SK-N-SH (cell line): Measurements from ENCODE around the gene GALM.
"Not testable (repeated sequence)": the region's sequence is repeated elsewhere in the genome, so short reads cannot be mapped to it uniquely, and the experiment has no call there.

Experiments
- CHD2 ChIP-seq: fragments of 150-350 bp; IDR thresholded peaks from 2 replicates; pipeline ENCODE4 v1.6.1; 2018; ENCODE audit warnings: low read length; ENCODE audit not compliant: partially characterized antibody
- EP300 ChIP-seq, 2 experiments: IDR thresholded peaks; 2 replicates each; pipeline versions ENCODE4 v1.4.0 to v1.6.1; 2012; ENCODE audit warnings: borderline replicate concordance in 1 of 2, low read depth in 1 of 2, low read length in 1 of 2
- EZH2phosphoT487 ChIP-seq: fragments of 200-600 bp; sonication (generic); IDR thresholded peaks from 2 replicates; pipeline ENCODE4 v1.6.1; 2017; ENCODE audit warnings: low read depth, mixed run types, mild to moderate bottlenecking, antibody characterized with exemption, moderate library complexity, borderline replicate concordance
- FOXM1 ChIP-seq: IDR thresholded peaks from 2 replicates; pipeline ENCODE4 v1.4.0; 2012; ENCODE audit warnings: low read depth, mild to moderate bottlenecking
- POLR2AphosphoS5 ChIP-seq: IDR thresholded peaks from 2 replicates; pipeline ENCODE4 v1.6.1; 2012; ENCODE audit warnings: low read depth, low read length
- RAD21 ChIP-seq: IDR thresholded peaks from 2 replicates; pipeline ENCODE4 v1.6.1; 2012; ENCODE audit warnings: mild to moderate bottlenecking, low read length
- RCOR1 ChIP-seq: fragments of 150-350 bp; IDR thresholded peaks from 2 replicates; pipeline ENCODE4 v1.6.1; 2017; ENCODE audit warnings: antibody characterized with exemption, low read length
- RFX5 ChIP-seq: IDR thresholded peaks from 2 replicates; pipeline ENCODE4 v1.6.1; 2012; ENCODE audit warnings: mild to moderate bottlenecking, improper control_type of control experiment, low read length
- SIN3A ChIP-seq: IDR thresholded peaks from 2 replicates; pipeline ENCODE4 v1.6.1; 2012; ENCODE audit warnings: low read depth, mild to moderate bottlenecking, low read length, moderate library complexity, borderline replicate concordance
- SMC3 ChIP-seq: IDR thresholded peaks from 2 replicates; pipeline ENCODE4 v1.6.1; 2012; ENCODE audit warnings: low read depth, low read length, improper control_type of control experiment
- TEAD4 ChIP-seq: IDR thresholded peaks from 2 replicates; pipeline ENCODE4 v1.4.0; 2012; ENCODE audit warnings: mild to moderate bottlenecking, borderline replicate concordance; ENCODE audit not compliant: insufficient read depth
- TF ChIP-seq, protein P1 (sequence below): IDR thresholded peaks from 2 replicates; pipeline ENCODE4 v1.4.0; 2012; ENCODE audit warnings: low read depth, borderline replicate concordance
- TF ChIP-seq, protein P2 (sequence below): fragments of 200-600 bp; sonication (generic); IDR thresholded peaks from 2 replicates; pipeline ENCODE4 v1.6.1; 2017; ENCODE audit warnings: antibody characterized with exemption, mild to moderate bottlenecking, moderate library complexity
- TF ChIP-seq, protein P3 (sequence below): IDR thresholded peaks from 2 replicates; pipeline ENCODE4 v1.4.0; 2012; ENCODE audit warnings: low read depth

DNA sequence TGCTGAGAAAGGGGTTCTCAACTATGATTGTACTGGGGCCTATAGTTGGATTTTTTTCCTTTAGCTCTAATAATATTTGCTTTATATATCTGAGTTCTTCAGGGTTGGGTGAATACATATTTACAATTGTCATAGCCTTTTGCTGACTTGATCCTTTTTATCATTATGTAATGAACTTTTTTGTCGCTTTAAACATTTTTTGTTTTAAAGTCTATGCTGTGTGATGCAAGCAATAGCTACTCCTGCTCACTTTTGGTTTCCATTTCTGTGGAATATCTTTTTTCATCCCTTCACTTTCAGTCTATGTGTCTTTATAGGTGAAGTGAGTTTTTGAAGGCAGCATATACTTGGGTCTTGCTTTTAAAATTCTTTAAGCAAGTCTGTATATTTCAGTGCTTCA lies 49.0 kb downstream of the GALM start:
- not testable (repeated sequence) for TF ChIP-seq FOXM1; POLR2AphosphoS5; SIN3A; RCOR1; RAD21; RFX5; CHD2; SMC3; EP300 (IDR thresholded peaks at IDR 0.05; ENCODE audit: borderline replicate concordance in 1 of 2, low read depth in 1 of 2, low read length in 1 of 2); EZH2phosphoT487; TEAD4
- TF ChIP-seq, protein P1, sequence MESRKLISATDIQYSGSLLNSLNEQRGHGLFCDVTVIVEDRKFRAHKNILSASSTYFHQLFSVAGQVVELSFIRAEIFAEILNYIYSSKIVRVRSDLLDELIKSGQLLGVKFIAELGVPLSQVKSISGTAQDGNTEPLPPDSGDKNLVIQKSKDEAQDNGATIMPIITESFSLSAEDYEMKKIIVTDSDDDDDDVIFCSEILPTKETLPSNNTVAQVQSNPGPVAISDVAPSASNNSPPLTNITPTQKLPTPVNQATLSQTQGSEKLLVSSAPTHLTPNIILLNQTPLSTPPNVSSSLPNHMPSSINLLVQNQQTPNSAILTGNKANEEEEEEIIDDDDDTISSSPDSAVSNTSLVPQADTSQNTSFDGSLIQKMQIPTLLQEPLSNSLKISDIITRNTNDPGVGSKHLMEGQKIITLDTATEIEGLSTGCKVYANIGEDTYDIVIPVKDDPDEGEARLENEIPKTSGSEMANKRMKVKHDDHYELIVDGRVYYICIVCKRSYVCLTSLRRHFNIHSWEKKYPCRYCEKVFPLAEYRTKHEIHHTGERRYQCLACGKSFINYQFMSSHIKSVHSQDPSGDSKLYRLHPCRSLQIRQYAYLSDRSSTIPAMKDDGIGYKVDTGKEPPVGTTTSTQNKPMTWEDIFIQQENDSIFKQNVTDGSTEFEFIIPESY = not testable (repeated sequence)
- TF ChIP-seq, protein P2, sequence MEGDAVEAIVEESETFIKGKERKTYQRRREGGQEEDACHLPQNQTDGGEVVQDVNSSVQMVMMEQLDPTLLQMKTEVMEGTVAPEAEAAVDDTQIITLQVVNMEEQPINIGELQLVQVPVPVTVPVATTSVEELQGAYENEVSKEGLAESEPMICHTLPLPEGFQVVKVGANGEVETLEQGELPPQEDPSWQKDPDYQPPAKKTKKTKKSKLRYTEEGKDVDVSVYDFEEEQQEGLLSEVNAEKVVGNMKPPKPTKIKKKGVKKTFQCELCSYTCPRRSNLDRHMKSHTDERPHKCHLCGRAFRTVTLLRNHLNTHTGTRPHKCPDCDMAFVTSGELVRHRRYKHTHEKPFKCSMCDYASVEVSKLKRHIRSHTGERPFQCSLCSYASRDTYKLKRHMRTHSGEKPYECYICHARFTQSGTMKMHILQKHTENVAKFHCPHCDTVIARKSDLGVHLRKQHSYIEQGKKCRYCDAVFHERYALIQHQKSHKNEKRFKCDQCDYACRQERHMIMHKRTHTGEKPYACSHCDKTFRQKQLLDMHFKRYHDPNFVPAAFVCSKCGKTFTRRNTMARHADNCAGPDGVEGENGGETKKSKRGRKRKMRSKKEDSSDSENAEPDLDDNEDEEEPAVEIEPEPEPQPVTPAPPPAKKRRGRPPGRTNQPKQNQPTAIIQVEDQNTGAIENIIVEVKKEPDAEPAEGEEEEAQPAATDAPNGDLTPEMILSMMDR = not testable (repeated sequence)
- TF ChIP-seq, protein P3, sequence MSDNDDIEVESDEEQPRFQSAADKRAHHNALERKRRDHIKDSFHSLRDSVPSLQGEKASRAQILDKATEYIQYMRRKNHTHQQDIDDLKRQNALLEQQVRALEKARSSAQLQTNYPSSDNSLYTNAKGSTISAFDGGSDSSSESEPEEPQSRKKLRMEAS = not testable (repeated sequence)
